Measurements from ENCODE around the gene ANKRD29. TPM values are rescaled to one million over a fixed set of nuclear protein-coding genes. Genes with fewer than 3 reads are reported as not detected.
"Not testable (repeated sequence)": the region's sequence is repeated elsewhere in the genome, so short reads cannot be mapped to it uniquely, and the experiment has no call there.

ANKRD29 gene
- total RNA-seq, 1 donor from 2014 or later, result 11.9 TPM

GRCh38 chr18:23584019-23584983, 78.4 kb downstream of the ANKRD29 start:
- no peak for DNase-seq (ENCODE audit: low spot score)

DNA sequence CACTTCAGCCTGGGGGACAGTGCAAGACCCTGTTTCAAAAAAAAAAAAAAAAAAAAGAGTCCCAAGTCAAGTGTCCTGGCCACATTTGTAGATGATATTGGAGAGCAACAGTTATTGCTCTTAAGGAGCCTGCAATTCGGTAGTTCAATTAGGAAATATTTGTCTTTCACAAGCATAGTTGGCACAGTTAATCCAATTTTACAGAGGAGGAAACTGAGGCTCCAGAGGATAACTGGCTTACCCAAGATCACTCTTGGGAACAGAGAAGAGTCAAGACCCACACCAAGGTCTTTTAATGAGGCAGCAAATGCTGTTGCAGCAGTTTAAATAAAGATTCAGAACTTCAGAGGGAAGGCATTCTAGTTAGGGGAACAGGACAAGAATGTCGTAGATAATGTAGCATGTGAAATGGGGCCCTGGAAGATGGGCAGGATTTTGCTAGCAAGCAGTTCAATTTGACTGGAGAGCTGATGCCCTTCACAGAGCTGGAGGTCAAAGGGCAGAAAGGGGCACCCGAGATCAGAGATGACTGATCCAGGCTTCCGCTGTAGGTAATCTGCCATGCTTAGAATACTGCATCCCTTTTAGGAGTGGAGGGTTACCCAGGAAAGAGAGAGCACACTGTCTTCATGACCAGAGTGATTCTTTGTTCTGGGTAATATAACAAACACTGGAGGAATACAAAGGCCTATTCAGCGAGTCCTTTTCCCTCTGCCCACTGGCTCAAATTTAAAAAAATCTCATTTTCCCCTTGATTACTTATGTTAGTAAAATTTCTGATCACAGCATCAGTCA, 79.4 kb downstream of the ANKRD29 start:
- no peak for DNase-seq (ENCODE audit: low spot score)

GRCh38 chr18:23580677-23581367, 81.9 kb downstream of the ANKRD29 start:
- no peak for DNase-seq (ENCODE audit: low spot score)

- no peak for DNase-seq (ENCODE audit: low spot score)
These were observed 83.6 kb downstream of the ANKRD29 start for GRCh38 chr18:23578891-23579653.

- DNase-seq (ENCODE audit: low spot score), result no peak
These were observed 84.5 kb downstream of the ANKRD29 start for GRCh38 chr18:23578067-23578701.

DNA sequence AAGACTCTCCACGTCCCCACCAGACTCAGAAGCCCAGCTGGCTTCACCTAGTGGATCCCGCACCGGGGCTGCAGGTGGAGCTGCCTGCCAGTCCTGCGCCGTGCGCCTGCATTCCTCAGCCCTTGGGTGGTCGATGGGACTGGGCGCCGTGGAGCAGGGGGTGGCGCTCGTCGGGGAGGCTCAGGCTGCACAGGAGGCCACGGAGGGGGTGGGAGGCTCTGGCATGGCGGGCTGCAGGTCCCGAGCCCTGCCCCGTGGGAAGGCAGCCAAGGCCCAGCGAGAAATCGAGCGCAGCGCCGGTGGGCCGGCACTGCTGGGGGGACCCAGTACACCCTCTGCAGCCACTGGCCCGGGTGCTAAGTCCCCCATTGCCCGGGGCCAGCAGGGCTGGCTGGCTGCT, 85.2 kb downstream of the ANKRD29 start:
- DNase-seq (ENCODE audit: low spot score), result not testable (repeated sequence)

DNA sequence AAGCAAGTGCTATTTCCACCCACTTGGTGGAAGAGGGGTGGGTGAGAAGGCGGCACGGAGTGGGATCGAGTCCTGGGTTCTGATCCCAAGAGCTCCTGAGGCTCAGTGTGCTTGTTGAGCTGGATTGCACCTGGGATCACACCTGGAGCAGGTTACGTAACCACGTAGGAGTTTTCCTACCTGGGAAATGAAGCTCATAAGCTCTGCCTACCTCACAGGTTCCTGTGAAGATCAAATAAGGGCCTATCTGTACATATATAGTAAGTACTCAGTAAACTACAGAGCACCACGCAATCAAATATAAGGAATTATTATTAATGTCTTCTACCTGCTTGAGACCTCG, 87.4 kb downstream of the ANKRD29 start:
- no peak for DNase-seq (ENCODE audit: low spot score)

DNA sequence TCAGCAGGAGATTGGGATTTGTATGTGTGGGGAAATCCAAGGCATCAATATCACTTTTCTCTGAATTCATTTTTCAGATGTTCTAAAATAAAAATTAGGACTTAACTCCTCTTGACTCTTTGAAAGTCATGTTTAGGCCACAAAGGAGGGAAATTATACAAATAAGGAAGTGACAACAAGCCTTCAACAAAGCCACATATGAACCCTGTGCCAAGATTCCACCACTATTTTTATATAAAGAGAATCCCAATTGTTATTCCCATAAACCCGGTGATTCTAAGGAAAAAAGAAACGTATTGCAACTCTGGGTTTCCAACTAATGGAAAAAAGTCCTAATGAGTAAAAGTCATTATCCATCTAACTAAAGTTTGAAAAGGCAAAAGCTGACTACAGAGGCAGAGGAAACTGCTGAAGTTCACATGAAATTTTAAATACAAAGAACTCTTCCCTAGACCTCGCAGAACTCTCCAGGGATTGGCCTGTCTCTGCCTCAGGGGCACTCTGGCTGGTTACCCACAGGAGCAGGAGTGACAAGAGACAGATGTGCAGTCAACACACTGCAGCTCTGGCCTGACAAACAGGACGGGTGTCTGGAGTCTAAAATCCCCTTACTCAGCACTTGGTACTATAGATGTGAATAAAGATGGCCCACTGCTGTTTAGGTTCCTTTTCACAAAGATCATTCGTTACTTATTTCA, 88.0 kb downstream of the ANKRD29 start:
- no peak for DNase-seq (ENCODE audit: low spot score)

GRCh38 chr18:23573626-23574431, 88.9 kb downstream of the ANKRD29 start:
- DNase-seq (ENCODE audit: low spot score), result no peak

DNA sequence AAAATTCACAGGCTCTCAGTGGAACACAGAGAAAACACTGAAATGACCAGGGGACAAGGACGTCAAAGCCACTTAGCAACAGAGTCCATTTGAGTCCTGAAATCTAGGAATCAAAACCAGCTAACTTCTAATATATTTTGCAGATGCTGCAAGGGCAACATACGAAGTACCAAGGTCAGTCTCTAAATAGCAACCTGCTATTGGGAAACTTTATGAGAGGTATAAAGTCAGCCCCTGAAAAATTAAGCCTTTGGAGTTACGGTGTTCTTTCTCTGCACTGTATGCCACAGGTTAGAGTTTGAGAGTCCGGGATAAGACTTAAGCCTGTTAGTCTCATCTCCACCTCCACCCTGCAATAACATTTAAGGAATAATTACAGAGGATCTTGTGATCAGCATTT, 89.7 kb downstream of the ANKRD29 start:
- DNase-seq (ENCODE audit: low spot score), result no peak

DNA sequence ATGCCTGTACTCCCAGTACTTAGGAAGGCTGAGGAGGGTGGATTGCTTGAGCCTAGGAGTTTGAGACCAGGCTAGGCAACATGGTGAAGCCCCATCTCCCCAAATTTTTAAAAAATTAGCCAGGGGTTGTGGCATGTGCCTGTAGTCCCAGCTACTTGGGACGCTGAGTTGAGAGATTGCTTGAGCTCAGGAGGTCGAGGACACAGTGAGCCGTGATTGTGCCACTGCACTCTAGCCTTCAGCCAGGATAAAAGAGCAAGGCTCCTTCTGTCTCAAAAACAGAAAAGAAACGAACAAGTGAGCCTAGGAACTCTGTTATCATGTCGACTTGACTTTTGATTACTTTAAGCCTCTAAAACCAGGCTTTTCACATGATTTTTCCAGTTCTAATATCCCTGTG, 90.1 kb downstream of the ANKRD29 start:
- DNase-seq (ENCODE audit: low spot score), result no peak

- DNase-seq (ENCODE audit: low spot score), result no peak
These were observed 90.7 kb downstream of the ANKRD29 start for GRCh38 chr18:23572012-23572411.

DNA sequence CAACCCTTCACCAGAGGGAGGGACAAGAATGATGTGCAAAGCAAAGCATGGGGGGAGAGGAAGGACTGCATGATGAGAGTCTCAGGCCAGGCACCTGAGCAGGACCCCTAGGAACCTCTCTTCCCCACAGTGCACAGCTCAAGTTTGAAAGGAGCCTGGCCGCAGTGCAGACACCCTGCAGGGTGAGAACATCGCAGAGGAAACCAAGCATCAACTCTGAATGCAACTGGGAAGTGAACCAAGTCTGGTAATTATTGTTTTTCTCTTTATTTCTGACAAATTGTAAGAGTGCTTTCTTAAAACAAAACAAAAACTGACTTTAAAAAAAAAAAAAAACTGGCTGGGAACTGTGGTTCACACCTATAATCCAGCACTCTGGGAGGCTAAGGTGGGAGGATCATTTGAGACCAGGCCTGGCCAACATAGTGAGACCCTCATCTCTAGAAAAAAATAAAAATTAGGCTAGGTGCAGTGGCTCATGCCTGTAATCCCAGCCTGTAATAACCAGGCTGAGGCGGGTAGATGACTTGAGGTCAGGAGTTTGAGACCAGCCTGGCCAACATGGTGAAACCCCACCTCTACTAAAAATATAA, 91.7 kb downstream of the ANKRD29 start:
- no peak for DNase-seq (ENCODE audit: low spot score)

DNA sequence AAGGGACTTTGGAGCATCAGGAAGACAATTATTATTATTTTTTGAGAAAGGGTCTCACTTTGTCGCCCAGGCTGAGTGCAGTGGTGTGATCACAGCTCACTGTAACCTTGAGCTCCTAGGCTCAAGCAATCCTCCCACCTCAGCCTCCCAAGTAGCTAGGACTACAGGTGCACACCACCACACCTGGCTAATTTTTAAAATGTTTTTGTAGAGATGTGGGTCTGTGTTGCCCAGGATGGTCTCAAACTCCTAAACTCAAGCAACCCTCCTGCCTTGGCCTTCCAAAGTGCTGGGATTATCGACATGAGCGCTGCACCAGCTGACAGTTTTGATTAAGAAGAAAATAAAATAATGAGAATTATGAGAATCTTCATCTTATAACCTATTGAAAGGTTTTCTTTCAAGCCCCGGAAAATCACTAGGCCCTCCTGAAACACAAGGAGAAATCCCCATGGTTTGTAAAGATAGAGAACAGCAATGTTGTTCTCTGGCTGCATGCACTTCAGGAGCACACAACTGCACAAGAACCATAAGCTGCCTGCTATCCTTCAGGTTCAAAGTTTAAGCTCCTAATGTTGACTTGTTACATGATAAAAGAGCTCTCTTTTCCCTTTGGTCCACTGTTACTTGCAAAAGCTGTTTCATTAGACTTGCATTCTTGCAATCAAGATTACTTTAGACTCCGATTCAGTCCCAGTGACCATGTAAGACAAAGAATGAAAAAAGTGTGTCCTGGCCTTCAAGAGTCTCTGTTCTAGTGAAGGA, 93.2 kb downstream of the ANKRD29 start:
- no peak for DNase-seq (ENCODE audit: low spot score)

GRCh38 chr18:23568281-23569138, 94.2 kb downstream of the ANKRD29 start:
- DNase-seq (ENCODE audit: low spot score), result no peak

DNA sequence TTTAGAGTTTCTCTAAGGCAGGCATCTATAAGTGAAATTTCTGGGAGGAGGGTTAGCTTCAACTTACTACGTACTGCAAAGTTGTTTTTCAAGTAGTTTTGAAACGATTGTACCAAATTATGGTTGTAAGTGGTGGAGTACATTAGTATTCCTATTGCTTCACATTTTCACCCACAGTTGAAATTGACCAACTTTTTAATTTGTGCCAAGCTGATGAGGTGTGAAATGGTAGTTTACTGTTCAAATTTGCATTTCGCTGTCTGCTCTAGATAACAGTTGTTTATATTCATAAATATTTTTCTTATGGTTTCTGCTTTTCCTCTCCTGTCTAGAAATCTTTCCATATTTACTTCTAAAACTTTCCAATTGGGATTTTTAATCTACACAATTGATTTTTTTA, 95.0 kb downstream of the ANKRD29 start:
- DNase-seq (ENCODE audit: low spot score), result no peak

Measured in mesenteric fat pad (tissue), 1 donor.